NCI-H510A (cell line): ENCODE data around the gene ALDH1A3.

Experiments used
- DNase-seq: peaks from one replicate; lab custom pipeline; 2025; lab: John Stamatoyannopoulos, UW

Gene ALDH1A3

GRCh38 chr15:100859970-100860828, 19.4 kb upstream of the ALDH1A3 start:
- no peak for DNase-seq

GRCh38 chr15:100860829-100861510, 18.7 kb upstream of the ALDH1A3 start:
- no peak for DNase-seq

- DNase-seq: no peak
Observed at GRCh38 chr15:100861511-100861991, 18.1 kb upstream of the ALDH1A3 start.

GRCh38 chr15:100862162-100862561, 17.5 kb upstream of the ALDH1A3 start:
- no peak for DNase-seq

DNA sequence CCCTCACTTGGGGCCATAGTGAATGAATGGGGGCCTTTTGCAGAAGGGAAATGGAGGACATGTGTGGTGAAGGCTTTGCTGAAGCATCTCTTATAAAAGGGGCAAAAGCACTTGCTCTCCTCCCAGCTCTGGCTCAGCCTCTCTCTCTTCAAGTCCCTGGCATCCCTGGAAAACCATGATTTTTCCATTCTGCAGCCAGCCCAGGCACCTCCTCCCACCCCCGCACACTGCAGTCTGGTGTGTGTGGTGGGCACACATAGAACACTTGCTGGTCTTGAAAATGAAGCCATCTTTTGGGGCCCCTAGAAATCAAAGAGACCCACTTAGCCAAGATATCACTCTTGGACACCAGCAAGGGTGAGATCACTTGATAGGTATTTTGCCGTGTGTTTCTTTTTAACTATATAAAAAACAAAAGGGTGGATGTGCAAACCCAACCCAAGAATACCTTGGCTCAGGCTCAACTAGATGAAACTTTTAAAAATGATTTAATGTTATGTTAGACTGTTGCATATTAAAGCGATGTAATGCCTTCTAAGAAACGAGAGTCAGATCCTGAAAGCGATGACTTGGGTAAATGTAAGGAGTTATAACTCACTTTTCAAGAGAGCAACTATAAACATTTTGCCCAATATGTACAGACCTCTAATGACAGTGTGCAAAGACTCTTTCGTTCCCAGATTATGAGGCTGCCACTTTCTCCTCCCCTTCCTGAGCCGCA, 16.4 kb upstream of the ALDH1A3 start:
- DNase-seq: no peak

GRCh38 chr15:100863796-100864267, 15.8 kb upstream of the ALDH1A3 start:
- DNase-seq: no peak

GRCh38 chr15:100866386-100867330, 13.0 kb upstream of the ALDH1A3 start:
- DNase-seq: no peak

GRCh38 chr15:100867433-100867832, 12.2 kb upstream of the ALDH1A3 start:
- DNase-seq: no peak

DNA sequence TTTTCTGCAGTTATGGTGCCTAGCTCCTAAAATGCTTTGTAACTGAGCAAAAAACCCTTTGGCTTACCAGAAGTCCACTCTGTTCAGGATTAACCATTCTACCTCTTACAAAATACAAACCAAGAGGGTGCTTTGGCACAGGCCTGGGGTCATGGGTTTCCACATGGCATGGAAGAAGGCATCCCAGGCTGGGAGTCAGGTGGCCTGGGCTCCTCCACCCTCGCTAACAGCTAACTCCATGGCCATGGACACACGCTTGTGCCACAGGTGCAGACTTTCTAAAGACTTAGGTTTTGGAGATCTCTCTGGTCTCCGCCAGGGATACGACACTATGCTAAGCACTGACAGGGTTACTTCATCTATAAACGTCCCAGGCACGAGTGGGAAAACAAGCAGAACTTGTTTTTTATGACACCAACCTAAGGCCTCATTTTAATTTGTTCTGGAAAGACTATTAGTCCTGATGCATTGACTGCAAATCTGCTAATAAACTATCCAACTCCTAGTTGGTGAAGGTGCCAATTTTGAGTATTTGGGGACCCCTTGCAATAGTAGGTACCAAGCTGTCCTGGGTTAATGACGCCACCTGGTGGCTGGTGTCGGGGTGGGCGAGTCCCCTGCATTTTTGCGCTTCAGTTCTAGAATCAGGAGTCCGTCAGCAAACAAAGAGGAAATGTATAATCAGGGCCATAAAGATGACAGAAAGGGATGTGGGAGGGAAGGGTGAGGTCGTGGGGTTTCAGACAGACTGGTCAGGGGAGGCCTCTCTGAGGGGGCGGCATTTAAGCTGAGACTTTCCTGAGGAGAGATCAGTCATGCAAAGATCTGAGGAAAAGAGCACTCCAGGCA, 10.3 kb upstream of the ALDH1A3 start:
- DNase-seq: no peak

- no peak for DNase-seq
Observed at GRCh38 chr15:100873029-100873677, 6.5 kb upstream of the ALDH1A3 start.

DNA sequence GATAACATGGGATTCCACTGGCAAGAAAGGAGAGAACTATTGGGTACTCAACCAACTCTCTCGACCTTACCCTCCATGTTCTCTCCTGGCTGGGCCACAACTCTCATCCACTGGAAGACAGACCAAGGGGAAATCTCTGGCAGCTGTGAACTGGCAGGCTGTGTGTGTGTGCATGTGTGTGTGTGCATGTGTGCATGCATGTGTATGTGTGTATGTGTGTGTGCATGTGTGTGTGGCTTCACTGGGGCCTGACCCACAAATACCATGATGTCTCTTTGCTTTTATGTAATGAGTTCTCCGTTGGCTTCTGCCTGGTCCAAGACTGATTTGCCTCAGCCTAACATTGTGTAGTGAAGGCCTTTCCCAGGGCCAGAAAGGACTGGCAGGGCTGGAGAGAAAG, 4.1 kb upstream of the ALDH1A3 start:
- no peak for DNase-seq

GRCh38 chr15:100875976-100876375, 3.7 kb upstream of the ALDH1A3 start:
- DNase-seq: no peak

- no peak for DNase-seq
Observed at GRCh38 chr15:100877551-100877950, 2.1 kb upstream of the ALDH1A3 start.

- no peak for DNase-seq
Observed at GRCh38 chr15:100878130-100878529, 1.5 kb upstream of the ALDH1A3 start.

GRCh38 chr15:100878648-100879047, 983 bp upstream of the ALDH1A3 start:
- no peak for DNase-seq

GRCh38 chr15:100879061-100879463, 569 bp upstream of the ALDH1A3 start:
- DNase-seq: no peak

DNA sequence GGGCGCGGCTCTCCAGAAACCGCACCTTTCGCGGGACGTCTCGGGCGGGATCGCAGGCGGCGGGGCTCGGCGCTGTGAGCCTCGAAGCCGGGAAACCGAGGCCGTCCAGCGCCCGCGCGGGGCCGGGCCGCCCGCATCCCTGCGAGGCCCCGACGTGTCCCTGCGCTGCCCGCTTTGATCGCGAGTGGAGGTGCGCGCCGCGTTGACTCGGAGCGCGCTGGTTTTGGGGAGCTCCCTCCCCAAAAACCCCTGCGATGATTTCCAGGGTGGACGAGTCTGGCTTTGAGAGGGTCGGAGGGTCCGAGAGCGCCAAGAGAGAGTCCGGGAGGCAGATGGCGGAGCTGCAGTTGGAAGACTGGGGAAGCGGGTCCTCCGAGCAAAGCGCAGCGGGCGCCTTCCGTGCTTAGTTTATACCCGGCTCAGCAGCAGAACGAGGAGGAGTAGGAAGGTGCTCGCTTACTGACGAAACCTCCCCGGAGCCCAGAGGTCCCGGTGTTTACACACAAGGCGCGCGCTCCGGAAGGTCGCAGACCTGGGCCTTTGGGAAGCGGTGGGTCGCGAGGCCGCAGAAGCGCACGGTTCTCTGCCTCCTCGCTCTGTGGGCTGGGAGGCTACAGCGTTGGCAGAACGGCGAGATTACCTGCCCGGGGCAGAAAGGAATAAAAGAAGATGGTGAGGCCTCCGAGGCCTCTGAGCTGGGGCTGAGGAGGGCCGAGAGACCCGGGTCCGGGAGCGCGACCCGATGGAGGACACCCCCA, 687 bp downstream of the ALDH1A3 start:
- DNase-seq: no peak

DNA sequence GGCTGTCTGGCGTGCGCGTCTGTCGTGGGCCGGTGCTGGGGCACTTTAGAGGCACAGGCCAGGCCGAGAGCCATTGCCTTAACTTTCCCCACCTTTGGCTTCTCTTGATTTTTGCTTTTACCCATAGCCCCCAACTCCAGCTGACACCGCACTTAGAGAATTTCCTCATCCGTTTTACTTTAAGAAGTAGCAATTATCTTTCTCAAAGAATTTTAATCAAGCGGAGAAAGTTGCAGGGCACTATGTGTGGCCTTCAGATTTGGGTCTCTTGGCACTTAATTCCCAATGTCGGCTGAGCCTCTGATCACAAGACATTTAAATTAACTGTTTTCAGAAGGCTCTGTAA, 1.2 kb downstream of the ALDH1A3 start:
- no peak for DNase-seq
